Mucosa of descending colon (tissue), 3 donors: Measurements from ENCODE around the gene JAK1. TPM values are rescaled to one million over a fixed set of nuclear protein-coding genes. Genes with fewer than 3 reads are reported as not detected.
"Not testable (repeated sequence)": the region's sequence is repeated elsewhere in the genome, so short reads cannot be mapped to it uniquely, and the experiment has no call there.

Source experiments
- ATAC-seq: fragments of 200-7000 bp; cut with Tn5 transposase; one replicate; pipeline ENCODE4 v1.9.1; 2020; ENCODE audit warnings: mild to moderate bottlenecking, moderate library complexity
- DNase-seq, 3 donors: peaks; one replicate each; pipeline ENCODE4 v3.0.0-alpha.2; 2020
- H3K36me3 ChIP-seq: fragments of 200-600 bp; one replicate; pipeline ENCODE4 v1.8.0; 2021; ENCODE audit warnings: low read depth, mild to moderate bottlenecking
- H3K4me1 ChIP-seq: fragments of 200-600 bp; one replicate; pipeline ENCODE4 v1.8.0; 2021; ENCODE audit warnings: low read depth, mild to moderate bottlenecking
- H3K4me3 ChIP-seq: fragments of 200-600 bp; one replicate; pipeline ENCODE4 v1.8.0; 2021; ENCODE audit warnings: mild to moderate bottlenecking
- H3K9me3 ChIP-seq: fragments of 200-600 bp; one replicate; pipeline ENCODE4 v1.8.0; 2021; ENCODE audit warnings: mild to moderate bottlenecking
- intact Hi-C, 2 donors: fragments of 100-400 bp; cut with DNase I in 1 of 2; cut with micrococcal nuclease in 1 of 2; formaldehyde crosslinking; loops; one replicate each; pipeline versions ENCODE4 v1.11.0 to v1.11.1; 2022; cut with DNase I, micrococcal nuclease
- total RNA-seq, 3 donors: library from RNA; stranded (reverse); fragmentation: NEBNext Ultra II Directional in 2 of 3; extraction: Animal tissue kit (Norgen Biotek cat#: 25700) in 2 of 3; gene quantifications; one replicate each; pipeline versions ENCODE4 v1.2.1 to v1.2.4, GENCODE V29; 2021 to 2023
- TF ChIP-seq, protein P1 (sequence below): fragments of 200-600 bp; IDR thresholded peaks from one replicate; pipeline ENCODE4 v1.8.0; 2022; ENCODE audit warnings: antibody characterized with exemption, mild to moderate bottlenecking
- donor health status: DM: no; HTN: no; CAD: no; lungs with moderate emphysema.
- donor health status: DM: no; HTN: no; CAD: no.
- donor health status: DM: no; HTN: yes; CAD: no.

Gene JAK1
- total RNA-seq, 3 donors from 2014 or later: 97.1 to 132 (median 103) TPM

DNA sequence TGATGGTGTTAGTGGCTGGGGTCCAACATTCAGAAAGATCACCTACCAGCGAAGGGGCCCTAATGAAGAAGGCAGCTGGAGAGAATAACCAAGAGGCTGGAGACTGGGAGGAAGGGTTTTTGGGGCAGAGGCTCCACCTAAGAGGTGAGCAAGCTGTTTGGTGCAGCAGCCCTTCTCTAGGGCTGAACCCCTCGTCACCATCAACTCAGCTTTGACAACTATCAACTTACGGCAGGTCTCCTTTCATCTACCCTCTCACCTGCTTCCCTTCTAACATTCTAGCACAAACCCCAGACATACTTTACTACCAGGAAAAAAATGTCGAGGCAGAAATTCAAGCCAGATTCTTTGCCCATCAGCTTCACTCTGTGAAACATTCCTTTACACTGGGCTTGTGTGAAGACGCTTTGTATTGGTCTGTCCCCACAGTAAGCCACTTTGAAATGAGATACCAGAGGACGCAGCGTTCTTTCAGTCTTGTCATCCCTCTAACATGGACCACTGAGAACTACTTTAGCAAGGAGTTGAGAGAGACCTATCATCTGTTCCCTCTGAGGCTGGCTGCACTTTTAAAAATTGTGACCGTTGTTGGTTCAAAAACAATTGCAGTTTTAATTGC is 136.8 kb downstream of the JAK1 start:
- intact Hi-C loops: loop anchor here in 1 of 2 donors (10.0 kb wide), 1 partner anchor 135 kb away; no protein-coding TSS in a partner anchor

DNA sequence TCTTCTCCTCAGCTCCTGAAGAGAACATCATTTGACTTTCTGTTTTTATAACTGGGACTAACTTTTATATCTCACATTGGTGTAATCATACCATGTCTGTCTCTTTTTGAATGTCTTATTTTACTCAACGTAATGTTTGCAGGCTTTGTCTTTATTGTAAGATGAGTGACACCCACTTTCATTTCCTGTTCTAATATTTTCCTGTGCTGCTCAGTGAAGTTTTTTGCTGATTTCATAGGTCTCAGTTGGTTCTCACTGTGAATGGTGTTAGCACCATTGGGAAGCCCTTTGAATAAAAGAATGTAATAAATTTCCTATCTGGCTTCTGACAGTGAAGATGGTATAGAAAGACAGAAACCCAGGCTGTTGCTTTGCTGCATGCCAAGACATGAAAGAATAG is 137.5 kb downstream of the JAK1 start:
- intact Hi-C loops: loop anchor here in 1 of 2 donors (10.0 kb wide), 1 partner anchor 134 kb away; no protein-coding TSS in a partner anchor
- Histone ChIP-seq H3K4me1 (no peaks in the 10 kb centered on the region), H3K4me3 (no peak overlapping the region), H3K36me3 (no peaks in the 10 kb centered on the region), H3K9me3 (no peaks in the 10 kb centered on the region)
- TF ChIP-seq, protein P1, sequence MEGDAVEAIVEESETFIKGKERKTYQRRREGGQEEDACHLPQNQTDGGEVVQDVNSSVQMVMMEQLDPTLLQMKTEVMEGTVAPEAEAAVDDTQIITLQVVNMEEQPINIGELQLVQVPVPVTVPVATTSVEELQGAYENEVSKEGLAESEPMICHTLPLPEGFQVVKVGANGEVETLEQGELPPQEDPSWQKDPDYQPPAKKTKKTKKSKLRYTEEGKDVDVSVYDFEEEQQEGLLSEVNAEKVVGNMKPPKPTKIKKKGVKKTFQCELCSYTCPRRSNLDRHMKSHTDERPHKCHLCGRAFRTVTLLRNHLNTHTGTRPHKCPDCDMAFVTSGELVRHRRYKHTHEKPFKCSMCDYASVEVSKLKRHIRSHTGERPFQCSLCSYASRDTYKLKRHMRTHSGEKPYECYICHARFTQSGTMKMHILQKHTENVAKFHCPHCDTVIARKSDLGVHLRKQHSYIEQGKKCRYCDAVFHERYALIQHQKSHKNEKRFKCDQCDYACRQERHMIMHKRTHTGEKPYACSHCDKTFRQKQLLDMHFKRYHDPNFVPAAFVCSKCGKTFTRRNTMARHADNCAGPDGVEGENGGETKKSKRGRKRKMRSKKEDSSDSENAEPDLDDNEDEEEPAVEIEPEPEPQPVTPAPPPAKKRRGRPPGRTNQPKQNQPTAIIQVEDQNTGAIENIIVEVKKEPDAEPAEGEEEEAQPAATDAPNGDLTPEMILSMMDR: no peak
- ATAC-seq (peak; percentile 6), DNase-seq (no peak)

More for the DNA sequence above, 136.8 kb downstream of the JAK1 start:
- TF ChIP-seq, protein P1: no peak
- ATAC-seq: no peak
- DNase-seq: no peak
- no peaks in the 10 kb centered on the region for H3K36me3 ChIP-seq
- no peaks in the 10 kb centered on the region for H3K4me1 ChIP-seq
- no peak overlapping the region for H3K4me3 ChIP-seq
- H3K9me3 ChIP-seq: no peaks in the 10 kb centered on the region

DNA sequence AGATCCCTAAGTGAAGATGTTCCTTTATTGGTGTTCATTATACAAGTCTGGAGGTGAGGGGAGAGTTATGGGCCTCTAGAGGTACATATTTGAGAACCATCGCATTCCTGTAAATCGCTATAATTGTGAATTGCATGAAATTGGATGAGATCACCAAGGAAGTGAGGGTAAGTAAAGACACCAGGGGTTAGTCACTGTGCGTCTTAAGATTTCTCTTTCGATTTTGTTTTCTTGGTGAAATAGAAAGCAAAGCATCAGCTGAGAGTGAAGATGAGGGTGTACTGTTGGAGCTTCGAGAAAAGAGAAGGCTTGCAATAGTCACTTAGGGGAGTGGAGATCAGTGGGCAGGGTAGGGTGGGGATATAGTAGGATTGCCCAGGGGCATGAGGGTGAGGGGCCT is 139.4 kb downstream of the JAK1 start:
- intact Hi-C loops: loop anchor here in 1 of 2 donors (10.0 kb wide), 1 partner anchor 132 kb away; no protein-coding TSS in a partner anchor
- ATAC-seq: peak; percentile 63

DNA sequence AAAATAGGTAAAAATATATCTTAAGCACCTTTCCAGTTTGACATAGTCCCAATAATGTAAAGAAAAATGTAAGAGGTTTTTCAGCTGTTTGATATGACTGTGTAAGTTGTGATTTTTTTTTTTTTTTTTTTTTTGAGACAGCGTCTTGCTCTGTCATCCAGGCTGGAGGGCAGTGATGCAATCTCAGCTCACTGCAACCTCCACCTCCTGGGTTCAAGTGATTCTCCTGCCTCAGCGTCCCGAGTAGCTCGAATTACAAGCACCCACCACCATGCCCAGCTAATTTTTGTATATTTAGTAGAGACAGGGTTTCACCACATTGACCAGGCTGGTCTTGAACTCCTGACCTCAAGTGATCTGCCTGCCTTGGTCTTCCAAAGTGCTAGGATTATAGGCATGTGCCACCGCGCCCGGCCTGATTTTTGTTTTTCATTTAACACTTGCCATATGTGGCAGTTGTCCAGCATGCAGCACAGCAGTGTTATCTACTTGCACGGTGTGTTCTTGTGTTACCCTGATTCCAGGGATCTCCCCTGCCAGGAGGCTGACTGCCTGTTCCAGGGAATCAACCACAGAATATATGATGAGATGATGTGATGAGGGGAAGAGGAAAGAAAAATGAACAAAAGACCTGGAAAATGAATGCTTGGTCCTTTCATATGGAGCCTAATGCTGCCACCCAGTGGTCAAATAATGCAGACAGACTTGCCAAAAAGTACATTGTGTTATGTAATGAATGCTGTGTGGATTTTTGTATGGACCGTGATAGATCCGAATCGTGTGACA is 142.5 kb downstream of the JAK1 start:
- intact Hi-C loops: loop anchor here (1.0 to 10.0 kb wide), 3 partner anchors 79 to 138 kb away; partner anchors contain the start of gene RAVER2 (in 1 of the 2)
- no peaks in the 10 kb centered on the region for H3K9me3 ChIP-seq
- H3K4me1 ChIP-seq: no peaks in the 10 kb centered on the region
- DNase-seq (peak in 1 of 3 donors; percentile 94), ATAC-seq (peak; percentile 86)
- no peak overlapping the region for H3K4me3 ChIP-seq
- H3K36me3 ChIP-seq: no peaks in the 10 kb centered on the region
- TF ChIP-seq, protein P1: peak; percentile 70

More for the DNA sequence above, 139.4 kb downstream of the JAK1 start:
- H3K9me3 ChIP-seq: no peaks in the 10 kb centered on the region
- TF ChIP-seq, protein P1: no peak
- no peak for DNase-seq
- no peaks in the 10 kb centered on the region for H3K4me1 ChIP-seq
- H3K36me3 ChIP-seq: no peaks in the 10 kb centered on the region
- H3K4me3 ChIP-seq: no peak overlapping the region

DNA sequence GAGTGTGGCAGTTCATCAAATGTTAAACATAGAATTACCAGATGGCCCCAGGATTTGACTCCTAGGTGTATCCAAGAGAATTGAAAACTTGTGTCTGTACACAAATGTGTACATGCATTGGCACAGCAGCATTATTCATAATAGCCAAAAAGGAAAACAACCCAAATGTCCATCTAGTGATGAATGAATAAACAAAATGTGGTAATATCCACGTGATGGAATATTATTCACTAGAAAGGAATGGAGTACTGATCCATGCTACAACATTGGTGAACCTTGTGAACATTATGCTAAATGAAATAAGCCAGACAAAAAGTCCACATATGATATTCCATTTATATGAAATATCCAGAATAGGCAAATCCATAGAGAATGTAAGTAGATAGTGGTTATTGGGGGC is 143.7 kb downstream of the JAK1 start:
- no peaks in the 10 kb centered on the region for H3K4me1 ChIP-seq
- intact Hi-C loops: loop anchor here in 1 of 2 donors (10.0 kb wide), 1 partner anchor 128 kb away; no protein-coding TSS in a partner anchor

DNA sequence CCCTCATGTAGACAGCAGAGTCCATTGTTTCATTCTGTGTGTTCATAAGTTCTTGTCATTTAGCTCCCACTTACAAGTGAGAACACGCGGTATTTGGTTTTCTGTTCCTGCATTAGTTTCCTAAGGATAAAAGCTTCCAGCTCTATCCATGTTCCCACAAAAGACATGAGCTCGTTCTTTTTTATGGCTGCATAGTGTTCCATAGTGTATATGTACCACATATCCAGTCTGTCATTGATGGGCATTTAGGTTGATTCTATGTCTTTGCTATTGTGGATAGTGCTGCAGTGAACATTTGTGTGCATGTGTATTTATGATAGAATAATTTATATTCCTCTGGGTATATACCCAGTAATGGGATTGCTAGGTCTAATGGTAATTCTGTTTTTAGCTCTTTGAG is 145.8 kb downstream of the JAK1 start:
- not testable (repeated sequence) for H3K9me3 ChIP-seq, H3K36me3 ChIP-seq, DNase-seq, H3K4me1 ChIP-seq, ATAC-seq, H3K4me3 ChIP-seq
- intact Hi-C loops: loop anchor here in 1 of 2 donors (10.0 kb wide), 1 partner anchor 126 kb away; no protein-coding TSS in a partner anchor

More for the DNA sequence above, 143.7 kb downstream of the JAK1 start:
- TF ChIP-seq, protein P1: no peak
- Histone ChIP-seq H3K4me3 (no peak overlapping the region), H3K36me3 (no peaks in the 10 kb centered on the region), H3K9me3 (no peaks in the 10 kb centered on the region)
- ATAC-seq: no peak
- no peak for DNase-seq

DNA sequence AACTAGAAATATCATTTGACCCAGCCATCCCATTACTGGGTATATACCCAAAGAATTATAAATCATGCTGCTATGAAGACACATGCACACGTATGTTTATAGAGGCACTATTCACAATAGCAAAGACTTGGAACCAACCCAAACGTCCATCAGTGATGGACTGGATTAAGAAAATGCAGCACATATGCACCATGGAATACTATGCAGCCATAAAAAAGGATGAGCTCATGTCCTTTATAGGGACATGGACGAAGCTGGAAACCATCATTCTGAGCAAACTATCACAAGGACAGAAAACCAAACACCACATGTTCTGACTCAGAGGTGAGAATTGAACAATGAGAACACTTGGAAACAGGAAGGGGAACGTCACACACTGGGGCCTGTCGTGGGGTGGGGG is 149.0 kb downstream of the JAK1 start:
- H3K4me1 ChIP-seq, H3K4me3 ChIP-seq, intact Hi-C loops, H3K9me3 ChIP-seq, ATAC-seq, DNase-seq, H3K36me3 ChIP-seq: not testable (repeated sequence)
